Germinal center (tissue), 1 donor: ENCODE results near the gene SEC22C.
"Not testable (repeated sequence)": the region's sequence is repeated elsewhere in the genome, so short reads cannot be mapped to it uniquely, and the experiment has no call there.

Experiments used
- DNase-seq: peaks from one replicate; pipeline ENCODE4 v3.0.0; 2012; ENCODE audit warnings: mixed read lengths, low spot score

The SEC22C gene, protein sequence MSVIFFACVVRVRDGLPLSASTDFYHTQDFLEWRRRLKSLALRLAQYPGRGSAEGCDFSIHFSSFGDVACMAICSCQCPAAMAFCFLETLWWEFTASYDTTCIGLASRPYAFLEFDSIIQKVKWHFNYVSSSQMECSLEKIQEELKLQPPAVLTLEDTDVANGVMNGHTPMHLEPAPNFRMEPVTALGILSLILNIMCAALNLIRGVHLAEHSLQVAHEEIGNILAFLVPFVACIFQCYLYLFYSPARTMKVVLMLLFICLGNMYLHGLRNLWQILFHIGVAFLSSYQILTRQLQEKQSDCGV

DNA sequence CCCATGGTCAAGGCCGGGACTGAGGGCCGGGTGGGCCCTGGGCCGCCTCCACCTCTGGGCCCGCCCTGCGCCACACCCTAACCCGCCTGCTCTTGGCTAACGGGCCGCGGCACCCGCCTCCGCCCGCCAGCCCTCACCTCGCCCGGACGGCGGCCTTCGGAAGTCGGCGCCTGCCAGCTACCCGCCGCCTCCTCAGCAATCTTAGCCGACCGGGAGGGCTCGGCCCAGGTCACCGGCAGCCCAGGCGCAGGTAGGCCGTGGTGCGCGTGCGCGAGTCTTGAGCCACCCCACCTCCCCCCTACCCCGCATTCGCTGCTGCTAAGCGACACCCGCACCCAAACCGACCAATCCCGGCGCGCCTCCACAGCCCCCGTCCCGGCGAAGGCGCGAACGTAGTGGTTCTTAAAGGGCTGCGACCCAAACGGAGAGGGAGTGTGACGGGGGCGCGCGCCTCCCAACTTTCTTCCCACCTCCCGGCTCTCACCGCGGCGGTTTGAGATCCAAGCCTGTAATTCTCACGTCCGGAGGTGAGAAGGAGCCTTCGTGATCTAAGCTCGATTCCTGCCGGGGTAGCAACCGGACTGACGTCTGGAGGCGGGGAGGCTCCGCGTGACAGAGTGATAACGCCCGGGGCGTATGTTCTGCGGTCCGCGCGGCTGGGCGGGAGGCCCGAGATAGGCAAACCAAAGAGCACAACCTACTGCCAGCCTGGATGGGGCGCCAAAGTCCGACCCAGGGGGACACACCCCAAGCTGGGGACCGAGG, at the start of gene SEC22C:
Gene SEC22C (minus strand): TSS at position 259 of the 765 bp plus-strand sequence. CDS start 12,921 bp downstream, outside the sequence.
- DNase-seq: peak; percentile 100

DNA sequence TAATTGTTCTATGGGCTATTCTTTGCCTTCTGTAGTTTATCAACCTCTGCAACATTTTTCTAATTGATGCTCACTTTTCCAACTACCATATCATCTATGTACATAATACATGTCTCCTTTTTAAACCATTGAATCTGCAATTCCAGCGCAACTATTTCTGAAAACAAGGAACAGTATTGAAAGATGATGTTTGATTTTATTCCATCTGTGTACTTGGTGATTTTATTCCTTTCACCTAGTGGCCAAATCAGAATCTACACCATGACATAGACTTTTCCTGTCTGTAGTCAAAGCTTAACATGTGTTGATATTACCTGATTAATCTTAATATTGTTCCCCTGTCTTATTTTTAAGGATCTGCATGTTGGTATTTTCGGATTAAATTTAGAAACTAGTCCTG, 31.7 kb upstream of the SEC22C start:
- DNase-seq: no peak

- DNase-seq: peak; percentile 57
Observed at GRCh38 chr3:42612928-42613327, 31.2 kb upstream of the SEC22C start.

DNA sequence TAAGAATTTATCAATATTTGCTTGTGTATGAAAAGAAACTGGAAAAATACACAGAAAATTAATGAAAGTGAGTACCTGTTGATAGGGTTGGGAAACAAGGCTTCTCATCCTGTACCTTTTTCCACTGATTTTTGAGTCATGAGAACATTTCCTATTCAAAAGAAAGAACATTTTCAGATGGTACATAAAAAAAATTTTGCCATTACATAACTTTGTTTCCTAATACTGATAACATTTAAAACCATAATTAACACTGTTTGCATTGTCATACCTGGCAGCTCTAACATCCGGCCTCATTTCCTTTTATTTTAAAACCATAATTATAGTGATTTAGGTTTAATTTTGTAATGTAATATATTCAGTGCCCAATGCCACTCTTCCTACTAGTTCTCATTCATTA, 30.4 kb upstream of the SEC22C start:
- DNase-seq: peak; percentile 22

GRCh38 chr3:42610976-42611375, 29.2 kb upstream of the SEC22C start:
- no peak for DNase-seq

DNA sequence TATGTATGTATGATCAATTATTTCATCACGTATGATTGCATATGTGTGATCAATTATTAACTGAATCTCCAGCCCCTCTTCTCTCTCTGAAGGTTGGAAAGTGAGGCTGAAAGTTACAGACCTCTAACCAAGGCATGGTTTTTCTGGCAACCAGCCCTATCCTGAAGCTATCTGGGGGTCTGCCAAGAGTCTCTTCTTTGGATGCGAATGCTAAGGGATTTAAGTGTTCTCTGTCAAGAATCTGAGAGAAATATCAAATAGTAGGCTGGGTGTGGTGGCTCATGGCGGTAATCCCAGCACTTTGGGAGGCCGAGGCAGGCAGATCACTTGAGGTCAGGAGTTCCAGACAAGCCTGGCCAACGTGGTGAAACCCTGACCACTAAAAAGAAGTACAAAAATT, 26.8 kb upstream of the SEC22C start:
- no peak for DNase-seq

DNA sequence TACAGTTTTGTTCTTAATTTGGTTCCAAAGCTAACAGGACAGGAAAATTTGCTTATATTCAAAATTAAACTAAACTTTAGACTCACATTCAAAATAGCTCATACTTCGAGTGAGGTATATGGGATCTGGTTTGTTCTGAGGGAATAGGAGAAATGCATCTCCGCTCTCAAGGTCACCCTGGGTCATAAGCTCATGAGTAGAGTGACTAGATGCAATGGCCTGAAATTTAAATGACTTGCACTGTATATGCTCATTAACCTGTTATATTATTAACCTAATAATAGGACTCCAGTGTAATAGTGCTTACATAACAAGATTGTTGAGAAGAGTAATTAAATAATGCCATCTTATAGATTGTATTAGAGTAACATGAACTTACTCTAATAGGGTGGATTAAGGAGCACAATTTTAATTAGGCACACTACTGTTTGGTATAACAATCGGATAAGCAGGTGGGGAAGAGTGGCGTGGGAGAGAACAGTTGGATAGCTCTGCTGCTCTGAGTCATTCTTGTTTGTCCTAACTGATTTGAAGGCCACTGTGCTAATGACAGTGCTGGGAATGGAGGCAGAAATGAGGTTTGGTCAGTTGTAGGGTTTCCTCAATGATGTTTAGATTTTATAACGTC, 23.9 kb upstream of the SEC22C start:
- no peak for DNase-seq

- DNase-seq: no peak
Observed at GRCh38 chr3:42602961-42603360, 21.2 kb upstream of the SEC22C start.

- DNase-seq: no peak
Observed at GRCh38 chr3:42601896-42602581, 20.3 kb upstream of the SEC22C start.

- DNase-seq: peak; percentile 27
Observed at GRCh38 chr3:42600958-42601675, 19.4 kb upstream of the SEC22C start.

DNA sequence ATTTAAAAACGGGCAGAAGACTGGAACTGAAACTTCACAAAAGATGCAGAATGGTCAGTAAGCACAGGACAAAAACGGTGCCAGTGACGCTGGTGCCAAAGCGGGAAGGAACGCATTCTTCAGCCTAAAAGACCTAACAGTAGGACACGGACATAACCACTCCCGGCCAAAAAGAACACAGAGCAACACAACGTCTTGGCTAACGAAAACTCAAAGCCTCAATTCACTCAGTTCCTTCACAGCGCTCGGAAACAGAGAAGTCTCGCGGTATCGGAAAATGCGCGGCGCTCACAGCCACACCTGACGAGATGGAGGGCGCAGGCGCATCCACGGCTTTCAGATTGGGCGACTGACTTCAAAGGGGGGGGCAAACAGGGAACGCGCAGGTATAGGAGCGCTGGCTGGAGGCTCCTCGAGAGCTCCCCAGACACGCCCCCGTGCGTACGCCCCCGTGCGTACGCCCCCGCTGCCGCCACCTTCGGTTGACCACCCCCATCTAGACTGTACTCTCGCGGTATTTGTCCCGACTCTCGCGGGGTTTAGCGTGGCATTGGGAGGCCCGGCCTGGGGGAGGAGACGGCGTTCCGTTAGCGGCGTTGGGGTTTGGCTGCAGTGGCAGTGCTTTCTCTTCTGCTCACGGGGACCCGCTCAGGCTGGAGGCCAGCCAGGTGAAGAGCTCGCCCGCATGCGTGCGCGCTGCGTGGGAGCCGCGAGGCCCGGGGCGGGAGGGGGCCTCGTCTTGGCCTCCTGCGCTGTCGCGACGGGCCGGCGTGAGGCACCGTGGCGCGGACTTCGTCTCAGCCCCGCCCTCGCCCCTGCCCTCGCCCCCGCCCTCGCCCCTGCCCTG, 18.6 kb upstream of the SEC22C start, which contains the start of gene NKTR:
Gene NKTR (plus strand): TSS at position 576 of the 847 bp plus-strand sequence. CDS start 321 bp downstream, outside the sequence.
- peak; percentile 95 for DNase-seq

DNA sequence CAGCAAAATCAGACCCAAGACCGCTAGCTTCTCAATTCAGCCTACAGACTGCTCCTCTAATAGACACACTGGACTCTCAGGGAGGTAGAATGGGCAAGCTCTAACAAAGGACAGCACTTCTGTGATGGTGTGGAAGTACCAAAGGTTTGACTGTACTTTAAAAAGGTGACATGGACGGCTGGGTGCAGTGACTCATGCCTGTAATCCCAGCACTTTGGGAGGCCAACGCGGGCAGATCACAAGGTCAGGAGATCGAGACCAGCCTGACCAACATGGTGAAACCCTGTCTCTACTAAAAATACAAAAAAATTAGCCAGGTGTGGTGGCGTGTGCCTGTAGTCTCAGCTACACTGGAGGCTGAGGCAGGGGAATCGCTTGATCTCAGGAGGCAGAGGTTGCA, 15.3 kb upstream of the SEC22C start:
- DNase-seq: not testable (repeated sequence)

- no peak for DNase-seq
Observed at GRCh38 chr3:42595682-42596081, 13.9 kb upstream of the SEC22C start.

GRCh38 chr3:42593635-42594034, 11.9 kb upstream of the SEC22C start:
- DNase-seq: no peak

DNA sequence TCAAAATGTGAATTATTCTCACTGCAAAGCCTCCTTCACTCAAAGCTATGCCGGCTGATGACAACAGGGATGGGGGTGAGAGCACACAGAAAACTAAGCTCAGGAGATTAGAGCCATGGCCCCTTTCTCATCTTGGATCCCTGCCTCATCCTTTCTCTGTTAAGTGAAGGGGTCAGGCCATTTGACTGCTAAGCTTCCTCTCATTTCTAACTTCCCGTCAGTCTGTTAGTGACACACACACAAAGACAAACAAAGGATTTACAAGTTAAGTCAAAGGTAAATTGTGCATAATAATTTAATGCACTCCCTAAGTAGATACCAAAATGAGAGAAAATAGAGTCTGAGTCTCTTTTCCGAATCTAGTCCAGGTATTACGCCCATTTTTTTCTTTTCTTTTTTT, 10.0 kb upstream of the SEC22C start:
- DNase-seq: no peak

DNA sequence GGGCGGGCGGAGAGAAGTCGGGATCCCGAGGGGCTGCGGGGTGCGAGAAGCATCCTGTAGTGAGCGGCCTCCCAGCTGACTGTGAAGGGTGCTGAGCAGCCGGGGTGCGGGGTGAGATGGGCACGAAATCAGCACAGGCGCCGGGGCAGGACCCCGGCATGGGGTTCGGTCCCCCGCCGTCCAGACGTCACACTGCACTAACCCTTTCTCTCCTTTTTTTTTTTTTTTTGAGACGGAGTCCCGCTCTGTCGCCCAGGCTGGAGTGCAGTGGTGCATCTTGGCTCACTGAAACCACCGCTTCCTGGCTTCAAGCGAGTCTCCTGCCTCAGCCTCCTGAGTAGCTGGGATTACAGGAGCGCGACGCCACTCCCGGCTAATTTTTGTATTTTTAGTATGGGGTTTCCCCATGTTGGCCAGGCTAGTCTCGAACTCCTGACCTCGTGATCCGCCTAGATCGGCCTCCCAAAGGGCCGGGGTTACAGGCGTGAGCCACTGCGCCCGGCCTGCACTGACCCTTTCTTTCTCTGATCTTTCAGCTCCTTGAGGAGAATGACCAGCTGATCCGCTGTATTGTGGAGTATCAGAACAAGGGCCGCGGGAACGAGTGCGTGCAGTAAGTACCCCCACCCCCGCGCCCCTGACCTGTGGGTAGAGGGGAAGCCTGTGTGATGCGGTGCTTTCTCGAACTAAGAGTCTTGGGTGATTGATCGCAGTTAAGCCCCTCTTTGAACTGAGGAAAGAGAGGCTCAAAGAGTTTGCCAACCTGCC, 9.4 kb upstream of the SEC22C start:
- DNase-seq: no peak

GRCh38 chr3:42589382-42590109, 7.8 kb upstream of the SEC22C start:
- DNase-seq: no peak

GRCh38 chr3:42588625-42589024, 6.9 kb upstream of the SEC22C start:
- no peak for DNase-seq

GRCh38 chr3:42582474-42583070, 805 bp upstream of the SEC22C start:
- DNase-seq: peak; percentile 8
